Heart right ventricle (tissue), 16 donors: Measurements from ENCODE around the gene SNURF. TPM values are rescaled to one million over a fixed set of nuclear protein-coding genes. Genes with fewer than 3 reads are reported as not detected.

Experiments
- ATAC-seq, 8 donors: fragments of 200-7000 bp; cut with Tn5 transposase; one replicate each; pipeline ENCODE4 v1.9.1; 2020; ENCODE audit warnings: mild to moderate bottlenecking in 8 of 8, moderate library complexity in 8 of 8, moderate number of reproducible peaks in 1 of 8
- DNase-seq, 2 donors: peaks; one replicate each; pipeline ENCODE4 v3.0.0-alpha.2; 2020
- H3K27ac ChIP-seq, 10 donors: fragments of 200-600 bp; sonication (generic) in 2 of 10; one replicate each; pipeline versions ENCODE4 v1.5.0 to v1.8.0; 2020 to 2022; ENCODE audit warnings: mild to moderate bottlenecking in 3 of 10
- H3K27me3 ChIP-seq, 7 donors: fragments of 200-600 bp; one replicate each; pipeline ENCODE4 v1.8.0; 2021 to 2022; ENCODE audit warnings: mild to moderate bottlenecking in 2 of 7
- H3K36me3 ChIP-seq, 9 donors: fragments of 200-600 bp; sonication (generic) in 1 of 9; one replicate each; pipeline versions ENCODE4 v1.5.0 to v1.8.0; 2020 to 2022; ENCODE audit warnings: mild to moderate bottlenecking in 2 of 9
- H3K4me1 ChIP-seq, 9 donors: fragments of 200-600 bp; sonication (generic) in 1 of 9; one replicate each; pipeline versions ENCODE4 v1.5.0 to v1.8.0; 2020 to 2022; ENCODE audit warnings: mild to moderate bottlenecking in 4 of 9
- H3K4me3 ChIP-seq, 10 donors: fragments of 200-600 bp; sonication (generic) in 2 of 10; one replicate each; pipeline versions ENCODE4 v1.5.0 to v1.8.0; 2020 to 2022; ENCODE audit warnings: mild to moderate bottlenecking in 7 of 10, moderate library complexity in 2 of 10
- H3K9me3 ChIP-seq, 11 donors: fragments of 200-600 bp in 10 of 11; sonication (generic) in 2 of 11; one replicate each; pipeline versions ENCODE4 v1.5.0 to v1.8.0; 2013 to 2022; ENCODE audit warnings: mild to moderate bottlenecking in 2 of 11, control low read depth in 1 of 11, moderate library complexity in 1 of 11
- WGBS, 2 donors: extraction: QIAGEN DNeasy Blood & Tissue Kit; methylation state at CpG; one replicate each; pipeline ENCODE4 v1.1.7; 2013; ENCODE audit warnings: inconsistent platforms in 1 of 2; 5-methylcytosine and 5-hydroxymethylcytosine counted together
- intact Hi-C, 10 donors: fragments of 100-400 bp; cut with DNase I; formaldehyde crosslinking; loops; one replicate each; pipeline versions ENCODE4 v1.11.1 to v1.14.2; 2022
- polyA plus RNA-seq, 2 donors: library from polyadenylated mRNA; stranded (reverse); fragments of 200-250 nt; gene quantifications; one replicate each; pipeline ENCODE4 v1.2.3, GENCODE V29; 2013
- total RNA-seq, 10 donors: library from RNA; stranded (reverse); fragmentation: NEBNext Ultra II Directional in 3 of 10; extraction: Animal tissue kit (Norgen Biotek cat#: 25700) in 3 of 10; gene quantifications; one replicate each; pipeline versions ENCODE4 v1.2.1 to v1.2.4, GENCODE V29; 2021 to 2023
- TF ChIP-seq, protein P1 (sequence below), 9 donors: fragments of 200-600 bp; sonication (generic) in 2 of 9; IDR thresholded peaks; one replicate each; pipeline versions ENCODE4 v1.5.0 to v1.8.0; 2021 to 2022; ENCODE audit warnings: antibody characterized with exemption in 9 of 9, mild to moderate bottlenecking in 5 of 9, moderate library complexity in 1 of 9
- donor health status: Arrhythmogenic right ventricular cardiomyopathy.
- donor health status: ischemic (EF 13 %, LVEDD 7.1; RV severe dilation, severe dysfunction).
- donor health status: healthy with polysubstance abuse.
- donor health status: DM: no; HTN: yes; CAD: no.
- donor health status: DM: no; HTN: no; CAD: no.
- donor health status: ischemic (EF 25% LVEDD 6.9; RV normal size, moderate dysfunction).
- donor health status: ischemic (EF 25% LVEDD 5.7; RV mildly dilated, moderate dysfunction).
- donor health status: healthy.
- donor health status: DM: yes; HTN: yes; CAD: no.
- donor health status: Ischemic cardiomyopathy.
- donor health status: ischemic (EF 35%, LVEDD 5.7; RV mildly dilated, moderate dysfunction).
- donor health status: nonischemic (EF 11% LVEDD 7.7; RV severe dilation, severe dysfunction).
- donor health status: DM: yes; HTN: yes; CAD: no.
- donor health status: PGD.
- donor health status: ischemic (EF 29% LVEDD 5.4; RV normal size, mild dysfunction).
- donor health status: nonischemic (EF 23%, LVEDD 6.1; RV moderate dilation, normal function).

SNURF gene
- total and polyA plus RNA-seq, 12 donors = 11.7 to 76.6 (median 49.1) TPM

DNA sequence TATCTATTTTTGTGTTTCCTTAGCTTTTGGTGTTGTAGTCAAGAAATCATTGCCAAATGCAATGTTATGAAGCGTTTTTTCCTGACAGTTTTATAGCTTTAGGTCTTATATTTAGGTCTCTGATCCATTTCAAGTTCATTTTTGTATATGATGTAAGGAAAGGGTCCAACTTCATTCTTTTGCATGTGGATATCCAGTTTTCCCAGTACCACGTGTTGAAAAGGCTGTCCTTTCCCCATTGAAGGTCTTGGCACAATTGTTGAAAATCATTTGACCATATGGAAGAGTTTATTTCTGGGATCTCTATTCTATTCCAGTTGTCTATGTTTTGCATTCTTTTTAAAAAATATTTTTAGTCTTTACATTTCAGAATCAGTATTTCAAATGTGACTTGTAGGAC, 14.6 kb upstream of the SNURF start:
- no peaks in the 10 kb centered on the region for H3K4me1 ChIP-seq
- ATAC-seq (no peak), DNase-seq (no peak)
- WGBS, 2 donors = 35 to 45% methylated on average over 2 of the region's 2 CpGs
- no peaks in the 10 kb centered on the region for H3K36me3 ChIP-seq
- TF ChIP-seq, protein P1, sequence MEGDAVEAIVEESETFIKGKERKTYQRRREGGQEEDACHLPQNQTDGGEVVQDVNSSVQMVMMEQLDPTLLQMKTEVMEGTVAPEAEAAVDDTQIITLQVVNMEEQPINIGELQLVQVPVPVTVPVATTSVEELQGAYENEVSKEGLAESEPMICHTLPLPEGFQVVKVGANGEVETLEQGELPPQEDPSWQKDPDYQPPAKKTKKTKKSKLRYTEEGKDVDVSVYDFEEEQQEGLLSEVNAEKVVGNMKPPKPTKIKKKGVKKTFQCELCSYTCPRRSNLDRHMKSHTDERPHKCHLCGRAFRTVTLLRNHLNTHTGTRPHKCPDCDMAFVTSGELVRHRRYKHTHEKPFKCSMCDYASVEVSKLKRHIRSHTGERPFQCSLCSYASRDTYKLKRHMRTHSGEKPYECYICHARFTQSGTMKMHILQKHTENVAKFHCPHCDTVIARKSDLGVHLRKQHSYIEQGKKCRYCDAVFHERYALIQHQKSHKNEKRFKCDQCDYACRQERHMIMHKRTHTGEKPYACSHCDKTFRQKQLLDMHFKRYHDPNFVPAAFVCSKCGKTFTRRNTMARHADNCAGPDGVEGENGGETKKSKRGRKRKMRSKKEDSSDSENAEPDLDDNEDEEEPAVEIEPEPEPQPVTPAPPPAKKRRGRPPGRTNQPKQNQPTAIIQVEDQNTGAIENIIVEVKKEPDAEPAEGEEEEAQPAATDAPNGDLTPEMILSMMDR (IDR thresholded peaks at IDR 0.05) = no peak
- peaks cover 0 to 11% (median 0%) of the 10 kb centered on the region in 11 donors for H3K9me3 ChIP-seq
- intact Hi-C loops = no loop called here
- H3K27me3 ChIP-seq = no peaks in the 10 kb centered on the region
- no peak overlapping the region for H3K27ac ChIP-seq
- H3K4me3 ChIP-seq = no peak overlapping the region

DNA sequence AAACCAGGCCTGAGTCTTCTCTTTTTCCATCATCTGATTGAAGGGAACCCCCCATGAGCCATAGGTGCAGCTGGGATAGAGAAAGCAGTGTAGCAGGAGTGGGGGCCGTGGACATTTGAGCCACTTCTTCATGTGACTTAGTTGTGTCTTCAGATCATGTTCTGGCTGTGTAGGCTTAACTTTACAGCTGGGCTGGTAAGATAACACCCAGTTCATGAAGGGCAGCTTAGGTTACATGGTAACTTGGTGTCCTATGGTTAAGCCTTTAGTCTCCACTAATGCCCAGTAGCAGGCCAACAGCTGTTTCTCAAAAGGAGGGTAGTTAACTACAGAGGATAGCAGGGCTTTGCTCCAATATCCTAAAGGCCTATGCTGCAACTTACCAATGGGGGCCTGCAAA, 11.4 kb upstream of the SNURF start:
- Histone ChIP-seq H3K4me3 (no peak overlapping the region), H3K4me1 (no peaks in the 10 kb centered on the region), H3K9me3 (peaks cover 0 to 10% (median 0%) of the 10 kb centered on the region in 11 donors), H3K27ac (no peak overlapping the region), H3K36me3 (no peaks in the 10 kb centered on the region), H3K27me3 (no peaks in the 10 kb centered on the region)
- TF ChIP-seq, protein P1 (IDR thresholded peaks at IDR 0.05) = no peak
- no peak for ATAC-seq
- intact Hi-C loops = no loop called here
- WGBS, 2 donors = 62 to 64% methylated on average over 1 of the region's 1 CpG
- no peak for DNase-seq

DNA sequence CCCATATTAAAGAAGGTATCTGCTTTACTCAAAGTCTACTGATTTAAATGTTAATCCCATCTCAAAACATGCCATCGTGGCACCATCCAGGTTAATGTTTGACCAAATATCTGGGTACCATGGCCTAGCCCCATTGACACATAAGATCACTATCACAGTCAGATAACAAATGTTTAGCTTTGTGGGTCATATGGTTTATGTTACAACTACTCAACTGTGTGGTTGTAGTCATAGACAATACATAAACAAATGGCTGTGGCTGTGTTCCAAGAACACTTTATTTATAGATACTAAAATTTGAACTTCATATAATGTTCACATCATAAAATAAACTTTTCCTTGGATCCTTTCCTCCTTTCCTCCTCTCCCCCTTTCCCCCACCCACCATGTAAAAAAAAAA, 9.8 kb upstream of the SNURF start:
- no peak for ATAC-seq
- no peaks in the 10 kb centered on the region for H3K36me3 ChIP-seq
- WGBS, 2 donors = 30 to 47% methylated on average over 1 of the region's 1 CpG
- peaks cover 0 to 6% (median 0%) of the 10 kb centered on the region in 11 donors for H3K9me3 ChIP-seq
- no peak overlapping the region for H3K4me3 ChIP-seq
- no peak overlapping the region for H3K27ac ChIP-seq
- H3K4me1 ChIP-seq = no peaks in the 10 kb centered on the region
- H3K27me3 ChIP-seq = no peaks in the 10 kb centered on the region
- intact Hi-C loops = no loop called here
- no peak for DNase-seq
- TF ChIP-seq, protein P1 (IDR thresholded peaks at IDR 0.05) = no peak

DNA sequence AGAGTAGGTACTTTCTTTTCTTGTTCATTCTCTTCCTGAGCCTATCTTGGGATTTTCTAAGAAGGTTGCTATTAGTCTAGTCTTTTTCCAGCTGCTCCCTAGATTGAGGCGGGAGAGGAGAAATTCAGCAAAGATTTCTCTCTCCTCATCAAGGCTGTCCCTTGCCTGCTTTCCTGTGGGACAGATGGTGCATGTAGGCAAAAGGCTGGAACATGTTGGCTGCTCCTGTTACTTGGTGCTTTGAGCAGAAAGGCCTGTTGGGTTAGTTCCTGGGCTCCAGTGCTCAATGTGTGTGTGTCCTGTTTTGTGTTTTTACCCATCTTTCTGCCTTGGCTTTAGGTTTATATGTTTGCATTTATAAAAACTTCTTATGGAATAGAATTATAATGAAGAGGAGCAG, 9.1 kb upstream of the SNURF start:
- WGBS, 2 donors = 86 to 93% methylated on average over 1 of the region's 1 CpG

More for the DNA sequence above, 9.1 kb upstream of the SNURF start:
- ATAC-seq (no peak), DNase-seq (no peak)
- no peaks in the 10 kb centered on the region for H3K36me3 ChIP-seq
- H3K4me3 ChIP-seq = no peak overlapping the region
- no peaks in the 10 kb centered on the region for H3K27me3 ChIP-seq
- no peak overlapping the region for H3K27ac ChIP-seq
- TF ChIP-seq, protein P1 (IDR thresholded peaks at IDR 0.05) = no peak
- intact Hi-C loops = no loop called here
- peaks cover 0 to 6% (median 0%) of the 10 kb centered on the region in 11 donors for H3K9me3 ChIP-seq
- H3K4me1 ChIP-seq = no peaks in the 10 kb centered on the region
